HG03378 (cell line): Measurements from ENCODE around the gene IGF2R.
"Not testable (repeated sequence)": the region's sequence is repeated elsewhere in the genome, so short reads cannot be mapped to it uniquely, and the experiment has no call there.

ENCODE experiments used
- ATAC-seq: cut with Tn5 transposase; IDR thresholded peaks from one replicate; pipeline ENCODE4 v1.9.1; 2021; ENCODE audit warnings: mild to moderate bottlenecking, moderate library complexity; ENCODE audit not compliant: unreplicated experiment

IGF2R gene

DNA sequence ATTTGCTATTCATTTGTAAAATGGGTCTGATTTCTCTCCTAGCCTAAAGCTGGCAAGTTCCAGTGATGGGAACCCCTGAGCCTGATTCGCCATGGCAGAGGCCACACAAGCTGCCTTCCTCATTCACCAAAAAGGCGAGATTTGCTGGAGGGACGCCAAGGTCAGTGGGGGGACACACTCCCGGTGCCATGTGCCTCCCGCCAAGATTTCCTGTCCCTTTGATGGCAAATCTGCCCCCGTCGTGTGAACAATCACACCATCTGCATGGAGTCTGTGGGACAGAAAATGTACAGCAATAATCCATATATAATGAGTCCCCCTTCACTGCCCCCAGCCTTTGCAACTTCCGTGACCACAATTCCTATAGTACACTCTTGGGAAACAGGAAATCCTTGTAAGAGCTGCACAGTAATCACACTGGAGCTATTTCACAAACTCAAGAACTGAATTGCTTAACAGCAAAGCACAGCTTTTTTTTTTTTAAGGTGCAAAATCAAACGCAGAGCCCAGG, 15.7 kb upstream of the IGF2R start:
- no peak for ATAC-seq

DNA sequence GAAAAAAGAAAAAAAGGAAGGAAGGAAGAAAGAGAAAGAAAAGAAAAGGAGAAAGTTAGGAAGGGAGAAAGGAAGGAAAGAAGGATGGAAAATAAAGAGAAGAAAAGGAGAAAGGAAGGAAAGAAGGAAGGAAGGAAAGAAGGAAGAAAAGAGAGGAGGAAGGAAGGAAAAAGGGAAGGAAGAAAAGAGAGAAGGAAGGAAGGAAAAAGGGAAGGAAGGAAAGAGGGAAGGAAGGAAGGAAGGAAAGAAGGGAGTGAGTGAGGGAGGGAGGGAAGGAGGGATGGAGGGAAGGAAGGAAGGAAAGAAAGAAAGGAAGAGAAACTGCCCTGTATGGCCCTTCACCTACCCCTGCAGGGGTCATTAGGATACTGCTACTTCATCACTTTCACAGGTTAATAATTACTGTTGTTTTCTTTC, 12.9 kb upstream of the IGF2R start:
- ATAC-seq: no peak

DNA sequence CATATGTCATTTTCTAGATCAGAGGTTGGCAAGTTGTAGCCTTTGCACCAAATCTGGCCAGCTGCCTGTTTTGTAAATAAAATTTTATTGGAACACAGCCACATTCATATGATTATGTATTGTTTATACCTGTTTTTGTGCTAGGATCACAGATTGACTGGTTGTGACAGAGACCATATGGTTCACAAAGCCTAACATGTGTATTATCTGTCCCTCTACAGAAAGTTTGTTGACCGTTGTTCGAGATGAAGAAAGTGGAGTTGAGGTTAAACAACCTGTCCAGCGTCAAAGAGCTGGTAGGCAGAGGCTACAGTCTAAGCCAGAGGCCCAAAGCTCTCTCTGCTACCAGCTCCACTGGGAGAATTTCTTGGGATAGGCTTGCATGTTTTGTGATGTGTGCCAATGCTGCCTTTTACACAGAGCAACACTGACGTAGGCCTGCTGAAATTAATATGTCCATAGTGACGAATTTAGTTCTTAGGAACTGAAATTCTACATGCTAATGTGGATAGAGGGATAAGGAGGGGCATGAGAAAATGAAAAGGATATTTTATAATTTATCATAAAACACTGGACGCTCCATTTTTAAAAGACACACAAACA, 11.7 kb upstream of the IGF2R start:
- no peak for ATAC-seq

DNA sequence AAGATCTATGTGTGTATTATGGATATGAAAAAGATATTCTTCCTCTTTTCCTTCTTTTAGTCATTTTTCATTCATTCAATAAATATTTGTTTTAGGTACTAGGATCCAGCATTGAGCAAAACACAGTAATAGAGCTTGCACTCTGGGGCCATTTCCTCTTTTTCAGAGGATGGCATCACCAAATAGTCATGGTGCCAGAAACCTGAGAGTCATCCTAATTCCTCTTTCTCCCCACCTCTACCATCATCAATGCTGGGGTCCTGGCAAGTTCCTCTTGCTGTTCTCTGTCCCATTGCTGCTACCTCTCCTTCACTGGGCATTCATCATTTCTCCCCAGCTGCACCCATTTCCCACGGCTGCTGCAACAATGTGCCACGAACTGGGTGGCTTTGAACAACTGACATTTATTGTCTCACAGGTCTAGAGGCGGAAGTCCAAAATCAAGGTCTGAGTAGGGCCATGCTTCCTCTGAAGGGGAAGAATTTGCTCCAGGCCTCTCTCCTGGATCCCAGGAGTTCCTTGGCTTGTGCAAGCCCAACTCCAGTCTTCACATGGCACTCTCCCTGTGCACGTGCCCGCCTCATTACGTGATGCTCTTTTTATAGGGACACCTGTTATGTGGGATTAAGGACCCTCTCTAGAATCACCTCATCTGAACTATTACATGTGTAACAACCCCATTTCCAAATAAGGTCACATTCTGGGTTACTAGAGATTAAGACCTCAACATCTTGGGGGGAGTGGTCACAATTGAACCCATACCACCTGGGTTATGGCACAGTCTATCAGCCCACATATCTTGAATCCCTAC, 9.5 kb upstream of the IGF2R start:
- no peak for ATAC-seq

DNA sequence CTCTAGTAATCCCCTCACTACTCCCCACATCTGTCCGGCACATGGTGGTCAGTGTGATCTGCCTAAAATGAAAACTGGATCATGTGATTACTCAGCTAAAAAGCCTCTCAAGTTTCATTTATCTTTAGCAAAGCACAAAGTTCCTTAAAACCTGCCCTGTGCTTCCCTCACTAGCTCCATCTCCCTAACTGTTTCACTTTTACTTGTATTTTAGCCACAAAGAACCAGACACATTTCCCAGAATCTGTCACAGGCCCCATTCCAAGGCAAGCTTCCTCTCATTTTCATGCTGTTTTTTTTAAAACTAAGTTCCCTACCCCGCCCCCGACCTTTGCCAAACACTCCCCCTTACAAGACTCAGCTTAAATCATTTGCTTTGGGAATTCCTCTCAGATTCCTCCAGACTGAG, 8.9 kb upstream of the IGF2R start:
- ATAC-seq: no peak

DNA sequence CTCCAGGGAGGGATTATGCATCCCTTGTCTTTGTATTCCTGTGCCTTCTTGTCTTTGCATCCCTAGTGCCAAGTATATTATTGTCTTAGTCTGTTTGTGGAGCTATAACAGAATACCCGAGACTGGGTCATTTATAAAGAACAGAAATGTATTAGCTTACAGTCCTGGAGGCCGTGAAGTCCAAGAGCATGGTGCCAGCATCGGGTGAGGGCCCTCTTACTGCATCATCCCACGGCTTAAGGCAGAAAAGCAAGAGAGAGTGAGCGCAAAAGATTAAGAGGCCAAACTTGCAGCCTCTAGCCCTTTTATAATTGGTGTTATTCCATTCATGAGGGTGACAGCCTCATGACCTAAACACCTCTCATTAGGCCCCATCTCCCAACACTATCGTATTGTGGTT, 8.4 kb upstream of the IGF2R start:
- no peak for ATAC-seq

DNA sequence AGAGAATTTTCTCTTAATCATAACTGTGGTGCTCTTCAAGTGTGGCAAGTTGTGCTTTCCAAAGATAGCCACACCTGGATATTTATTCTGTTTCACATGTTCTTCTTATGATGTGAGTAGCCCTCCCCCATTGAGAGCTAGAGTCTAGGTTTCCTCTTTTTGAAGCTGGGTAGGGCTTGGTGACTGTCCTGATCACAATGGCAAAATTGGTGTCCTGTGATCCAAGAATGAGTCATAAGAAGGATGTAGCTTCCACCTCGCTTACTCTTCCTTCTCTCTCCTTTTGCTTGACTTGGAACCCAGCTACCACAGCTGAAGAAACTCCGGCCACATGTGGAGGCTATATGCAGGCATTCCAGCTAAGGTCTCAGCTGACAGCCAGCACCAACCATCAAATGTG, 7.4 kb upstream of the IGF2R start:
- ATAC-seq: no peak

DNA sequence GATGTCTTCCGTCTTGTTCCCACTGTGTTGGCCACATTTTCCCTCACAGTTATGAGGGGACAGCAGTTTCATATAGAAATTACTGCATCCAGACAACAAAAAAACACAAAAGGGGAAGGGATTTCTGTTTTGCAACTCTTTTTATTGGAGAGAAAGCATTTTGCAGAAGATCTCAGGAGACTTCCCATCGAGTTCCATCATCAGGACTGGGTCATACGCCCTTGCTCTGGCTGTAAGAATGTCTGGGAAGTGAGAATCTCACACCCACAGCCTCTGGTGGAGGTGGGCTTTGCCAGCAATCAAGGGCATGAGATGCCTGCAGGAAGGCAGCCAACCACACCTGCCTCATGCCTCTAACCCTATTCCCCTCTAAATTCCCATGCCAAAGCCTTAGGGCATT, 5.8 kb upstream of the IGF2R start:
- no peak for ATAC-seq

DNA sequence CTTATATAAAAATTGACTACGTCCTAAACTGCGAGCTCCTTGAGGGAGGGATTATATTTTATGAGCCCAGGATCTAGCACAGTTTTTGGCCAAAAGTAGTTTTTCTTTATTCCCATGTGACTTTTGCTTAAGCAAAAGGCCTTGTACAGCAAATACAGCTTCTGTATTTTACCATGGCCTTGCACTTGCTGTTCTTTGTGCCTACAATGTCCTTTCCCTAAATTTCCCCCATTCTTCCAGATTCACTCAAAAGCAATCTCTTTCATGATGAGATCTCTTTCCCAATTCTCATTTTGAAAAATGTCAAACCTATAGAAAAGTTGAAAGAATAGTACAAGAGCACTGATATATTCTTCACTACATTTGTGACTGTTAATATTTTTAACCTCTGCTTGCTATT, 4.8 kb upstream of the IGF2R start:
- no peak for ATAC-seq

DNA sequence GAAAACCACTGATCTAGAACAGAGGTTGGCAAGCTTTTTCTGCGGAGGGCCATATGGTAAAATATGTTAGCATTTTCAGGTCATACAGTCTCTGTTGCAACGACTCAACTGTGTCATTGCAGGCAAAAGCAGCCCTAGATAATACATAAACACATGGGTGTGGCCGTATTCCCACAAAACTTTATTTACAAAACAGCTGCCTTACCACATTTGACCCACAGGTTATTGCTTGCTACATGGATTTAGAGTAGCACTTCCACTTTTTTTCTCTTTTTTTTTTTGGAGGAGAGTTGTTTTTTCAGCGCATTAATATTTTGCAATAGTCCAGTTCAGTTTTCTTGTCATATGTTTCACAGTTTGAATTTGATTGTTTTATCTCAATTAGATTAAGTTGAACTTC, 2.5 kb upstream of the IGF2R start:
- ATAC-seq: no peak

DNA sequence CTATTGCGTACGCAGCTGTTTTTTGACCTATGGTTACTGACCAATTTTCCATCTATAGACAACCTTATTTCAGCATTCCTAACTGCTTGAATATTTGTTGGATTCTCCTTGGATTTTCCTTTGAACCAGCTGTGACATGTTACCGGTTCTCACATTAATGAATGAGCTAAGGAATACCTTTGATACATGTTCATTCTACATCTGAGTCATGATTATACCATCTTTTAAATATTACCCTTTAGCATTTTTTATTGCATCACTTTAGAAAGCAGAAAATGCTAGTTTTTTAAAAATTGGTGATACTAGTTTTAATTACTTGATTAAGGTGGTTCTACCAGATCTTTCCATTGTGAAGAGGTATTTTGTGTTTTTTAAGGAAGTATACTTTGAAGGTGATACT, 1.9 kb upstream of the IGF2R start:
- ATAC-seq: no peak

DNA sequence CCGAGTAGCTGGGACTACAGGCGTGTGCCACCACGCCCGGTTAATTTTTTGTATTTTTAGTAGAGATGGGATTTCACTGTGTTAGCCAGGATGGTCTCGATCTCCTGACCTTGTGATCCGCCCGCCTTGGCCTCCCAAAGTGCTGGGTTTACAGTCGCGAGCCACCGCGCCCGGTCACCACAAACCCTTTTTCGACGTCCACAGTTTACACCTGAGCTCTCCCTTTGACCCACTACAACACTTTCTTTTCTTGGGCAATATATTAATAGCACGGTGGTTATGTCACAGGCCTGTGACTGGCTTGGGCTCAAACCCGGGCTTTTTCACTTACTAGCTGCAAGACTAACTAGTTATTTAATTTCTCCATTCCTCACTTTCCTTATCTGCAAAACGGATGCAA, 1.3 kb upstream of the IGF2R start:
- ATAC-seq: not testable (repeated sequence)

DNA sequence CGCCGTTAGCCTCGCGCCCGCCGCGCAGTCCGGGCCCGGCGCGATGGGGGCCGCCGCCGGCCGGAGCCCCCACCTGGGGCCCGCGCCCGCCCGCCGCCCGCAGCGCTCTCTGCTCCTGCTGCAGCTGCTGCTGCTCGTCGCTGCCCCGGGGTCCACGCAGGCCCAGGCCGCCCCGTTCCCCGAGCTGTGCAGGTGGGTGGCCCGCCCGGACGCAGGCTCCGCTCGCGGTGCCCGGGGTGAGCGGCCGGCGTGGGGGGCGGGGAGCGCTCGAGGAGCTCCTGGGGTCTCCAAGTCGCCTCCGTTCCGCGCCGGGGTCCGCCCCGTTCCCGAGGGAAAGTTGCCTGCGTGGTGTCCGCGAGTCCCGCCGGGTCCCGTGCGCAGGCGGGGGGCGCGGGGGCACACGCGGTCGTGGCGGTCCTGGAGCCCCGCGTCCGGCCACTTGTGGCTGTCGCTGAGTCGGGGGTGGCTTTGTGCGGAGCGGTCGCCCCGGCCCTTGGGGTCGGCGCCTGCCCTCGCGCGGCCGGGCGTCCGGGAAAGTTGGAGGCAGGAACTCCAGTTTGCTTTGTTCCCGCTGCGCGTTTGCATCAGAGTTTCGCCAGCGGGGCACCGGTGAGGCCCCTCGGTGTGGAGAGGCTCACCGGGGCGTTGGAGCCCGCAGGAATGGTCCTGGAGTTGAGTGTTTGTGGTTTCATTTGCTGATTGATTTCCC, 476 bp downstream of the IGF2R start:
- ATAC-seq: peak; percentile 8

DNA sequence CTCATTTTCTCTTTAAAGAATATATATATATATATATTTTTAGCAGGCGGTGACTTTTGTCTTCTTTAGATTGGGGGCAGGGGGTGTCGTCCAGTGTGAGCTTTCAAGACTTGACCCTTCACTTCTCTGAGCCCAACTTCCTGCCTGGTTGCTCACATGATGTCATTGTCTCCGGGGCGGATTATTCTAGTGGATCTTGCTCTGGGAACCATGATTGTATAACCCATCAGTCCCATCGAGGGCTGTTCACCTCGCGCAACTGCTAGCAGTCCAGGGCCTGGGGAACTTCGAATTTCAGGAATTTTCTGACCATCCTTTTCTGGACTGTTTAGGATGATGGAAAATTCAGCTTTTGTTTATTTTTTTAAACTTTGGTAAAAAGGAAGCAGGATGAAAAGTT, 1.0 kb downstream of the IGF2R start:
- peak; percentile 32 for ATAC-seq

DNA sequence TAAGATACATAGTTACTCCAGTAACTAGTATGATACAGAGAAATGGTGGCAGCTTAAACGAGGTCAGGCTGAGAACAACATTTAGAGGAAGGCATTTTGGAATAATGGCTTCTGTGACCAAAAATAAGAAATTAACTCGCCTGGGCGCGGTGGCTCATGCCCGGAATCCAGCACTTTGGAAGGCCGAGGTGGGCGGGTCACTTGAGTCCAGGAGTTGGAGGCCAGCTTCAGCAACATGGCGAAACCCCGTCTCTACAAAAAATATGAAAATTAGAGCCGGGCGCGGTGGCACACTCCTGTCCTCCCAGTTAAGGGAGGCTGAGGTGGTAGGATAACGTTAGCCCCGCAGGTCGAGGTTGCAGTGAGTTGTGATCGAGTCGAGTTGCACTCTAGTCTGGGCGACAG, 1.8 kb downstream of the IGF2R start:
- no peak for ATAC-seq

DNA sequence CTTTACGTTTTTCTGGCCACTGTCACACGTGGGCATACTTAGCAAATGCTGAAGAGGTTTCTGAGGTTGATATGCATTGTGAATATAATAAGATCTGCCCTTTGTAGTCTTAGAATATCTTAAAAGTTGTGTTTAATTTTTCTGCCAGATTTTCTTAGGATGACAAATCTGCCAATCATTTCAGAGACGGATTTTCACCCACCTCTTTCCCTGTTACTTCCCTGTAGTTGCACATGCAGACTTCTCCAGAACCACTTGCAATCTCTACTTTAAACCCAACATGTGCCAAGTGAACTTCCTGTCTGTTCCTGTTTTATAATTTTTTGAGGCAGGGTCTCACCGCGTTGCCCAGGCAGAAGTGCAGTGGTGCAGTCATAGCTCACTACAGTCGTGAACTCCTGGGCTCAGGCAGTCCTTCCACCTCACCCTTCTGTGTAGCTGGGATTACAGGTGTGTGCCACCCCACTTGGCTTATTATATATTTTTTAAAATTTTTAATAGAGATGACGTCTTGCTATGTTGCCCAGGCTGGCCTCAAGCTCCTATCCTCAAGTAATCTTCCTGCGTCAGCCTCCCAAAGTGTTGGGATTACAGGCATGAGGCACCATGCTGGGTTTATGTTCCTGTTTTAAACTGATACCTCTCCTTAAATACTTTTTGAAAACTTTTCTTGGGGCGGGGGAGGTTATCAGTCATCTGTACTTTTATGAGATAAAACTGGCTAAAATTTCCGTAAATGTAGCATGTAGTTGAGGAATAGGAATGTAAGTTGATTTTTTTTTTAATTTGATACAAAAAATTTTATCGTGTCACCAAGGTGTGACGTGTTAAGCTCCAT, 2.7 kb downstream of the IGF2R start:
- ATAC-seq: no peak

DNA sequence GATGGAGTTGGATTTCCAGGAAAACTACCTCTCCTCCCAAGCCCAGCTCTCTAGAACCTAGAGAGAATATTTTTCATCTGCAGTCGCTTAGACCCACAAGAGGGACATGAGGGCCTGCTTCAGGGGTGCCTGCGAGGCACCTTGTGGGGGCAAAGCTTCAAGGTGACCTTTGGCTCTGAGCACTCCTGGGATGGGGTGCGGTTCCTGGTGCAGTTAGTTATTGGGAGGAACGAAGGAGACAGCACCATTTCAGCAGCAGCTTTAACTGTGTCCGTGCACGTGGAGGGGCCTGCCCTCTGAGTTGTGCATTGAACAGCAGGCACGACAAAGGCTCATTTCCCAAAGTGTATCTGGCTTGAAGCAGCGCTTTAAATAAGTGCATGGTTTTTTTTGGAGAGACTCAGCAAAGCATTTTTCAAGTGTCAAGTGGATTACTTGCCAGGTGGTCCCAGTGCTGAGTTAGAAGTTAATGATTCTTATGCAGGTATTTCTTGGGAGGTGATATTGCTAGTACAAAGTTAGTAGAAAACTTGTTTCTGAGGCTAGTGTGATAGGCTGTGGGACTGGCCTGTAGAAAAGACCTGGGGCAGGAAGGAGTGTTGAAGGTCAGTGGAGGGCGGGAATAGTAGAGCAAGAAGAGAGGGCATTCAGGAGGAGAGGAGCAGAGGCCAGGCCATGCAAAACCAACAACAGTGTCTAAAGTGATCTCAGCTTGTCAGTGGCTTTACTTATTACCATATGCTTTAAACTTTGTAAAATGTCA, 3.8 kb downstream of the IGF2R start:
- ATAC-seq: no peak

DNA sequence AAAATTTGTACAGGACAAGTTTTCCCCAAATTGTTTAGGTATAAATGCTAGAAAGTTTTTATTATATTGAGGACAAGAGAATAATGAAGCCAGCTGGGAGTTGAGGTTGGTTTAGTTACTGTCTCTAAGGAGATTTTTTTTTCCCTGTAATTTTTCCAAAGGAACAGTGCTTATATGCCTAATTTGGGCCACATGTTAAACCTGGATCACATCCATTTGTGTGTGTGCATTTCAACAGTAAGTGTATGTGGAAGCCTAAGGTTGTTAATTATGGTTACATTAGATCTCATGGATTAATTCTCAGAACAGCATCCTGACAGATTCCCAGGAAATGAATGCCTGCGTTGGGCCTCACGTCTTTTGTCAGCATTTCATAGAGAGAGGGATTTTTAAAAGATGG, 4.5 kb downstream of the IGF2R start:
- ATAC-seq: no peak

DNA sequence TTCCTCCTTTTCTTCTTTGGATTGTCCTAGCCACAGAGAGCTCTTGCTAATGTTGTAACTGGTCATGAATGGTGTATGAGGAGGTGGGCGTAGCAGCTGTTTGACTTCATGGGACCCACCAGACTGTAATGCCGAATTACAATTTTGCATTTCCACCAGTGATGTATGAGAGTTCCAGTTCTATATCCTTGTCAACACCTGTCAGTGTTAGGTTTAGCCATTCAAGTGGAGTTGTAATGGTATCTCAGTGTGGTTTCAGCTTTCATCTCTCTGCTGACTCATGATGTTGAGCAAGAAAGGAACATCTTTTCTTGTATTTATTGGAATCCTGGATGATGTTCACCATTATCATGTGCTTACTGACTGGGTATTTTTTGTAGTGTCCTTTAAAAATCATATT, 5.1 kb downstream of the IGF2R start:
- ATAC-seq: peak; percentile 53

DNA sequence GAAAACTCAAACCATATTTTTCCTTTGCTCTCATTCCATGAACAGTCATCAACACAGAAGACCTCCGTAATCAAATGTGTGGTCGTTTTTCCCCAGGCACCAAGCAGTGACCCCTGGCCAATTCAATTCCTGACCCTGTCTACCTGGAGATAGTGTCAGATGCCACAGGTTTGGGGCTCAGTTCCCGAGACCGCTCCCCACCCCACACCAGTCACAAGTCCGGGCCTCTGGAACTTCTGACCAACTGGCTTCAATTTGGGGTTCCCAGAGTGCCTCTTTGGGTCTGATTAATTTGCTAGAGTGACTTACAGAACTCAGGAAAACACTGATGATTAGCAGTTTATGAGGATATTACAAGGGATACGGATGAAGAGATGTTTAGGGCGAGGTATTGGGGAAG, 6.0 kb downstream of the IGF2R start:
- ATAC-seq: no peak
